Heart right ventricle (tissue), 16 donors: Measurements from ENCODE around the gene RBMX2. TPM values are rescaled to one million over a fixed set of nuclear protein-coding genes. Genes with fewer than 3 reads are reported as not detected.

Source experiments
- ATAC-seq, 8 donors: fragments of 200-7000 bp; cut with Tn5 transposase; one replicate each; pipeline ENCODE4 v1.9.1; 2020; ENCODE audit warnings: mild to moderate bottlenecking in 8 of 8, moderate library complexity in 8 of 8, moderate number of reproducible peaks in 1 of 8
- DNase-seq, 2 donors: peaks; one replicate each; pipeline ENCODE4 v3.0.0-alpha.2; 2020
- H3K27ac ChIP-seq, 10 donors: fragments of 200-600 bp; sonication (generic) in 2 of 10; one replicate each; pipeline versions ENCODE4 v1.5.0 to v1.8.0; 2020 to 2022; ENCODE audit warnings: mild to moderate bottlenecking in 3 of 10
- H3K27me3 ChIP-seq, 7 donors: fragments of 200-600 bp; one replicate each; pipeline ENCODE4 v1.8.0; 2021 to 2022; ENCODE audit warnings: mild to moderate bottlenecking in 2 of 7
- H3K36me3 ChIP-seq, 9 donors: fragments of 200-600 bp; sonication (generic) in 1 of 9; one replicate each; pipeline versions ENCODE4 v1.5.0 to v1.8.0; 2020 to 2022; ENCODE audit warnings: mild to moderate bottlenecking in 2 of 9
- H3K4me1 ChIP-seq, 9 donors: fragments of 200-600 bp; sonication (generic) in 1 of 9; one replicate each; pipeline versions ENCODE4 v1.5.0 to v1.8.0; 2020 to 2022; ENCODE audit warnings: mild to moderate bottlenecking in 4 of 9
- H3K4me3 ChIP-seq, 10 donors: fragments of 200-600 bp; sonication (generic) in 2 of 10; one replicate each; pipeline versions ENCODE4 v1.5.0 to v1.8.0; 2020 to 2022; ENCODE audit warnings: mild to moderate bottlenecking in 7 of 10, moderate library complexity in 2 of 10
- H3K9me3 ChIP-seq, 11 donors: fragments of 200-600 bp in 10 of 11; sonication (generic) in 2 of 11; one replicate each; pipeline versions ENCODE4 v1.5.0 to v1.8.0; 2013 to 2022; ENCODE audit warnings: mild to moderate bottlenecking in 2 of 11, control low read depth in 1 of 11, moderate library complexity in 1 of 11
- WGBS, 2 donors: extraction: QIAGEN DNeasy Blood & Tissue Kit; methylation state at CpG; one replicate each; pipeline ENCODE4 v1.1.7; 2013; ENCODE audit warnings: inconsistent platforms in 1 of 2; 5-methylcytosine and 5-hydroxymethylcytosine counted together
- intact Hi-C, 10 donors: fragments of 100-400 bp; cut with DNase I; formaldehyde crosslinking; loops; one replicate each; pipeline versions ENCODE4 v1.11.1 to v1.14.2; 2022
- polyA plus RNA-seq, 2 donors: library from polyadenylated mRNA; stranded (reverse); fragments of 200-250 nt; gene quantifications; one replicate each; pipeline ENCODE4 v1.2.3, GENCODE V29; 2013
- total RNA-seq, 10 donors: library from RNA; stranded (reverse); fragmentation: NEBNext Ultra II Directional in 3 of 10; extraction: Animal tissue kit (Norgen Biotek cat#: 25700) in 3 of 10; gene quantifications; one replicate each; pipeline versions ENCODE4 v1.2.1 to v1.2.4, GENCODE V29; 2021 to 2023
- TF ChIP-seq, protein P1 (sequence below), 9 donors: fragments of 200-600 bp; sonication (generic) in 2 of 9; IDR thresholded peaks; one replicate each; pipeline versions ENCODE4 v1.5.0 to v1.8.0; 2021 to 2022; ENCODE audit warnings: antibody characterized with exemption in 9 of 9, mild to moderate bottlenecking in 5 of 9, moderate library complexity in 1 of 9
- donor health status: Arrhythmogenic right ventricular cardiomyopathy.
- donor health status: ischemic (EF 13 %, LVEDD 7.1; RV severe dilation, severe dysfunction).
- donor health status: healthy with polysubstance abuse.
- donor health status: DM: no; HTN: yes; CAD: no.
- donor health status: DM: no; HTN: no; CAD: no.
- donor health status: ischemic (EF 25% LVEDD 6.9; RV normal size, moderate dysfunction).
- donor health status: ischemic (EF 25% LVEDD 5.7; RV mildly dilated, moderate dysfunction).
- donor health status: healthy.
- donor health status: DM: yes; HTN: yes; CAD: no.
- donor health status: Ischemic cardiomyopathy.
- donor health status: ischemic (EF 35%, LVEDD 5.7; RV mildly dilated, moderate dysfunction).
- donor health status: nonischemic (EF 11% LVEDD 7.7; RV severe dilation, severe dysfunction).
- donor health status: DM: yes; HTN: yes; CAD: no.
- donor health status: PGD.
- donor health status: ischemic (EF 29% LVEDD 5.4; RV normal size, mild dysfunction).
- donor health status: nonischemic (EF 23%, LVEDD 6.1; RV moderate dilation, normal function).

The RBMX2 gene
- total and polyA plus RNA-seq, 12 donors: 8.3 to 24.0 (median 10.7) TPM

DNA sequence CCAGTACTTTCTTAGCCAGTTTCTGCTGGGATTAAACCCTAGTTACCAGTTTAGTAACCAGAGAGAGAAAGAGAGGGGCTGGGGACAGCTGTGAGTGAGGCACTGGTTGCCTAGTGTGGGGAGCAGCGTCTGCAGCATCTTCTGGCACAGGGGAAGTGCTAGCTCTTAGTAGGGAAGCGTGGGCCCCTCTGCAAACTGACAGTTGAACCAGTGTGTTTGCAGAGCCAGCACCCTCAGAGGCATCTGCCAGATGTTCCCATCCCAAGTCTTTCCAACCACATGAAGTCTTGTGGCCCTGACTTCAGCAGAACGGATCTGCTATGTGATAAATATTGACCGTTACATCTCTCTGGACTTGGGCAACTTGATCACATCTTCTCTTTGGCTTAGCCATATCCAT, 15.0 kb downstream of the RBMX2 start:
- WGBS, 2 donors: 90 to 94% methylated on average over 4 of the region's 4 CpGs

DNA sequence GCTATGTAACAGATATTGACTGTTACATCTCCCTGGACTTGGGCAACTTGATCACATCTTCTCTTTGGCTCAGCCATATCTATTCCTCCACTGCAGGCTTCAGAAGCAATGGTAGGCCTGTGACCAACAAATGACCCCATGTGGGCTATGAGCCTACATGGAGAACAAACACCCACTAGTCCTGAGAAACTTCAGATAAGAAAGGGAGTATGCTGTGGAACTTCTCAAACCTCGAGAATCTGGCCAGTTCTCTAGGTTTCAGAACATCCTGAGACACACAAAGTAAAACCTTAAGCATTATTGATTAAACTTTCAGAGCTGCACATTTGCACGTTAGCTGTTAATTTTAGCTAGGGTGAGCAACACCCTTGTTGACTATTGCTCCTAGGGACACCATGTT, 16.3 kb downstream of the RBMX2 start:
- DNase-seq: no peak
- intact Hi-C loops: no loop called here
- Histone ChIP-seq H3K27me3 (peaks cover 0 to 4% (median 0%) of the 10 kb centered on the region in 7 donors), H3K4me3 (no peak overlapping the region), H3K27ac (no peak overlapping the region), H3K9me3 (no peaks in the 10 kb centered on the region), H3K36me3 (peaks cover 0 to 21% (median 0%) of the 10 kb centered on the region in 9 donors), H3K4me1 (no peaks in the 10 kb centered on the region)
- no peak for ATAC-seq
- TF ChIP-seq, protein P1, sequence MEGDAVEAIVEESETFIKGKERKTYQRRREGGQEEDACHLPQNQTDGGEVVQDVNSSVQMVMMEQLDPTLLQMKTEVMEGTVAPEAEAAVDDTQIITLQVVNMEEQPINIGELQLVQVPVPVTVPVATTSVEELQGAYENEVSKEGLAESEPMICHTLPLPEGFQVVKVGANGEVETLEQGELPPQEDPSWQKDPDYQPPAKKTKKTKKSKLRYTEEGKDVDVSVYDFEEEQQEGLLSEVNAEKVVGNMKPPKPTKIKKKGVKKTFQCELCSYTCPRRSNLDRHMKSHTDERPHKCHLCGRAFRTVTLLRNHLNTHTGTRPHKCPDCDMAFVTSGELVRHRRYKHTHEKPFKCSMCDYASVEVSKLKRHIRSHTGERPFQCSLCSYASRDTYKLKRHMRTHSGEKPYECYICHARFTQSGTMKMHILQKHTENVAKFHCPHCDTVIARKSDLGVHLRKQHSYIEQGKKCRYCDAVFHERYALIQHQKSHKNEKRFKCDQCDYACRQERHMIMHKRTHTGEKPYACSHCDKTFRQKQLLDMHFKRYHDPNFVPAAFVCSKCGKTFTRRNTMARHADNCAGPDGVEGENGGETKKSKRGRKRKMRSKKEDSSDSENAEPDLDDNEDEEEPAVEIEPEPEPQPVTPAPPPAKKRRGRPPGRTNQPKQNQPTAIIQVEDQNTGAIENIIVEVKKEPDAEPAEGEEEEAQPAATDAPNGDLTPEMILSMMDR (IDR thresholded peaks at IDR 0.05): no peak
- 78 to 93% methylated on average over 2 of the region's 2 CpGs for WGBS, 2 donors

More for the DNA sequence above, 15.0 kb downstream of the RBMX2 start:
- no peak overlapping the region for H3K4me3 ChIP-seq
- no peaks in the 10 kb centered on the region for H3K9me3 ChIP-seq
- H3K27ac ChIP-seq: no peak overlapping the region
- ATAC-seq (no peak), DNase-seq (no peak)
- H3K4me1 ChIP-seq: no peaks in the 10 kb centered on the region
- intact Hi-C loops: no loop called here
- TF ChIP-seq, protein P1 (IDR thresholded peaks at IDR 0.05): no peak
- peaks cover 0 to under 1% (median 0%) of the 10 kb centered on the region in 7 donors for H3K27me3 ChIP-seq
- H3K36me3 ChIP-seq: peaks cover 0 to 34% (median 0%) of the 10 kb centered on the region in 9 donors

DNA sequence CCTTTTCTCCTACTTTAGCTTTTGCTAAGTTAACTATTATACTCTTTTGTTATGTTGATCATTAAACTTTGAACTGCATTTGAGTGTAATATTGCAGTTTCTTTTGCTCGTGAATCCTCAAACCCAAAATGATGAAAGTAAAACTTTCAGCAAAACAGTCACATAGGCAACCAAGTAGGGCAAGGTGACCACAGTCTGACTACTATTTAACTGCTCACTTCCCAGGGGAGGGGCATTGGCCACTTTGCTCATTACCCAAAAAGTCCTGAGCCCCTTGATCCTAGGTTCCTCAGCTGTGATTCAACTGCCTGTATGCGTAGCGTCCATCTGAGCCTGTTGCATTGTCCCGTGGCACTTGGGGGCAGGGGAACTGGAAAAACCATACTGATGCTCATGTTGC, 17.0 kb downstream of the RBMX2 start:
- Histone ChIP-seq H3K9me3 (no peaks in the 10 kb centered on the region), H3K27me3 (peaks cover 0 to 4% (median 0%) of the 10 kb centered on the region in 7 donors), H3K27ac (no peak overlapping the region), H3K4me3 (no peak overlapping the region), H3K36me3 (peaks cover 0 to 18% (median 0%) of the 10 kb centered on the region in 9 donors), H3K4me1 (no peaks in the 10 kb centered on the region)
- ATAC-seq (no peak), DNase-seq (no peak)
- WGBS, 2 donors: 84 to 95% methylated on average over 4 of the region's 4 CpGs
- TF ChIP-seq, protein P1 (IDR thresholded peaks at IDR 0.05): no peak
- intact Hi-C loops: no loop called here

DNA sequence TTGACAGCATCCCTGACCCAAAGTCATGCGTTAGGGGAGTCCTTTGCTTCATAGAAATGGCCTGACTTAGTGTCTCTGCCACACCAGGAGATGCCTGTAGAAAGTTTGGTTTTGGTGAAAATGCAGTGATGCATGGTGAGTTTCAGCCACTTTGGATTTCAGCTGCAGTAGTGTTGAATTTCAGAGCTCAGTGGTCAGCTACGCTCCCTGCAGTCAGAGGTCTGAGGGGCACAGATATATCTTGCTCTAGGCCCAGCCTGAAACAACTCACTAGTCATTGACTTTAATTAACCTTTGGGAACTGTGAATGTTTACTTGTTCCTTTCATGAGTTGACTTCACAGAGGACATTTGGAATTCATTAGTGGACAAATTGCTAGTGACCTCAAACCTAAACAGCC, 17.5 kb downstream of the RBMX2 start:
- Histone ChIP-seq H3K4me1 (no peaks in the 10 kb centered on the region), H3K36me3 (peaks cover 0 to 13% (median 0%) of the 10 kb centered on the region in 9 donors), H3K27ac (no peak overlapping the region), H3K27me3 (peaks cover 0 to 4% (median 0%) of the 10 kb centered on the region in 7 donors), H3K9me3 (no peaks in the 10 kb centered on the region), H3K4me3 (no peak overlapping the region)
- ATAC-seq: no peak
- DNase-seq: no peak
- intact Hi-C loops: no loop called here
- TF ChIP-seq, protein P1 (IDR thresholded peaks at IDR 0.05): no peak
- WGBS, 2 donors: 89 to 100% methylated on average over 2 of the region's 2 CpGs
